GM23338 (cell line): ENCODE measurements around the gene MKNK1. TPM values are rescaled to one million over a fixed set of nuclear protein-coding genes. Genes with fewer than 3 reads are reported as not detected.

Source experiments
- ATAC-seq: fragments of 200-7000 bp; cut with Tn5 transposase; 3 replicates; pipeline ENCODE4 v1.9.1; 2020
- DNase-seq: peaks from one replicate; pipeline ENCODE4 v3.0.0-alpha.2; 2015; ENCODE audit warnings: low spot score
- H2AFZ ChIP-seq: fragments of 200-600 bp; sonication (generic); 2 replicates; pipeline ENCODE4 v1.8.0; 2016; ENCODE audit warnings: antibody characterized with exemption, mild to moderate bottlenecking, moderate library complexity
- H3F3A ChIP-seq: fragments of 200-600 bp; sonication (generic); replicated peaks from 2 replicates; pipeline ENCODE4 v1.8.0; 2017; ENCODE audit warnings: antibody characterized with exemption, mixed run types, low read depth
- H3K27ac ChIP-seq: fragments of 200-600 bp; sonication (generic); 2 replicates; pipeline ENCODE4 v1.6.1; 2016; ENCODE audit warnings: low read depth
- H3K27me3 ChIP-seq: fragments of 200-600 bp; sonication (generic); 2 replicates; pipeline ENCODE4 v1.8.0; 2016; ENCODE audit warnings: mild to moderate bottlenecking, mixed run types, moderate library complexity; ENCODE audit not compliant: insufficient read depth
- H3K36me3 ChIP-seq: fragments of 200-600 bp; sonication (generic); 2 replicates; pipeline ENCODE4 v1.8.0; 2016; ENCODE audit warnings: mild to moderate bottlenecking; ENCODE audit not compliant: insufficient read depth
- H3K4me1 ChIP-seq: fragments of 200-600 bp; sonication (generic); 2 replicates; pipeline ENCODE4 v1.8.0; 2016; ENCODE audit warnings: mild to moderate bottlenecking, moderate library complexity; ENCODE audit not compliant: insufficient read depth
- H3K4me2 ChIP-seq: fragments of 200-600 bp; sonication (generic); 2 replicates; pipeline ENCODE4 v1.7.1; 2017; ENCODE audit warnings: mixed run types
- H3K4me3 ChIP-seq: fragments of 200-600 bp; sonication (generic); 2 replicates; pipeline ENCODE4 v1.6.1; 2016; ENCODE audit warnings: mixed run types
- H3K79me2 ChIP-seq: fragments of 200-600 bp; sonication (generic); replicated peaks from 2 replicates; pipeline ENCODE4 v1.8.0; 2017; ENCODE audit warnings: mild to moderate bottlenecking; ENCODE audit not compliant: insufficient read depth
- H3K9me2 ChIP-seq: fragments of 200-600 bp; sonication (generic); 2 replicates; pipeline ENCODE4 v1.8.0; 2017; ENCODE audit not compliant: insufficient read depth
- H4K20me1 ChIP-seq: fragments of 200-600 bp; sonication (generic); replicated peaks from 2 replicates; pipeline ENCODE4 v1.8.0; 2017; ENCODE audit warnings: mild to moderate bottlenecking; ENCODE audit not compliant: insufficient read depth
- H3K27ac Mint-ChIP-seq: 2 replicates; pipeline ENCODE4 v1.8.0; 2020; ENCODE audit warnings: inconsistent platforms, mild to moderate bottlenecking, moderate library complexity, mixed read lengths
- H3K27me3 Mint-ChIP-seq: 3 replicates; pipeline ENCODE4 v1.8.0; 2022; ENCODE audit warnings: low read depth, mild to moderate bottlenecking, moderate library complexity, mixed read lengths, inconsistent platforms; ENCODE audit not compliant: insufficient read depth, poor library complexity
- H3K36me3 Mint-ChIP-seq: 3 replicates; pipeline ENCODE4 v1.8.0; 2021; ENCODE audit warnings: low read depth, mild to moderate bottlenecking, inconsistent platforms, moderate library complexity, mixed read lengths
- H3K4me1 Mint-ChIP-seq: 3 replicates; pipeline ENCODE4 v1.8.0; 2020; ENCODE audit warnings: mild to moderate bottlenecking, inconsistent platforms, mixed read lengths
- H3K4me3 Mint-ChIP-seq: 3 replicates; pipeline ENCODE4 v1.8.0; 2021; ENCODE audit warnings: moderate library complexity, mild to moderate bottlenecking, inconsistent platforms, mixed read lengths
- H3K9me3 Mint-ChIP-seq: 3 replicates; pipeline ENCODE4 v1.8.0; 2020; ENCODE audit warnings: moderate library complexity, mild to moderate bottlenecking, inconsistent platforms, mixed read lengths
- CREB1 ChIP-seq: fragments of 250-450 bp; sonication (Bioruptor Pico); IDR thresholded peaks from 2 replicates; pipeline ENCODE4 v1.5.0; 2020; ENCODE audit warnings: low read depth, mild to moderate bottlenecking, moderate library complexity
- EZH2 ChIP-seq: fragments of 200-600 bp; sonication (generic); IDR thresholded peaks from one replicate; pipeline ENCODE4 v1.8.0; 2017; ENCODE audit warnings: antibody characterized with exemption, mild to moderate bottlenecking, low read depth; ENCODE audit not compliant: unreplicated experiment
- POLR2AphosphoS5 ChIP-seq: IDR thresholded peaks from 2 replicates; pipeline ENCODE4 v1.6.1; 2016; ENCODE audit warnings: antibody characterized with exemption, low read depth
- ZNF331 ChIP-seq: fragments of 250-450 bp; sonication (Bioruptor Pico); IDR thresholded peaks from 2 replicates; pipeline ENCODE4 v1.5.0; 2020; ENCODE audit warnings: low read depth, mild to moderate bottlenecking, moderate library complexity
- polyA plus RNA-seq: library from polyadenylated mRNA; unstranded; fragments of >200 nt; fragmentation: Nextera tagmentation; extraction: Ambion mirVana; gene quantifications from 2 replicates; pipeline ENCODE4 v1.2.1, GENCODE V29; 2016
- total RNA-seq: library from RNA; depleted of rRNA; stranded (reverse); fragments of >200 nt; shearing (Covaris generic); gene quantifications from 2 replicates; pipeline ENCODE4 v1.2.3, GENCODE V29; 2014
- TF ChIP-seq, protein P1 (sequence below): IDR thresholded peaks from one replicate; pipeline ENCODE4 v1.6.1; 2018; ENCODE audit warnings: antibody characterized with exemption; ENCODE audit not compliant: unreplicated experiment
- TF ChIP-seq, protein P2 (sequence below): fragments of 250-450 bp; sonication (Bioruptor Pico); IDR thresholded peaks from 2 replicates; pipeline ENCODE4 v1.5.0; 2020; ENCODE audit warnings: mild to moderate bottlenecking, moderate library complexity

Gene MKNK1
- total and polyA plus RNA-seq, 2 experiments from 2014 or later, result 11.8 to 20.5 TPM

DNA sequence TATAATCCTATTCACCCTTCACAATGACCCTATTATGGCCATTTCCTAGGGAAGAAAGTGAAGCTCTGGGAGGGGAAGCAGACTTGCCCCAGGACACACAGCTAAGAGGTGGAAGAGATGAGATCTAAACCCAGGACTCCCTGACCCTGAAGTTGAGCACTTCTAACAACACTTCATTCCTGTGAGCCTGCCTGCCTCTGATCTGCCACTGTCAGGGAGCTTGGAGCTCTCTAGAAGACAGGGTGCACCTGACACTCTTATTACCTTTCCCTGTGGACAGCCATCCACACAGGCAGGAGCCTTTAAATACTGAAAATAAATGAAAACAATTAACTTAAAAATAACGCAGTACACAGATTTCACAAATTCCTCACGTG, 599 bp downstream of the MKNK1 start (continued):
- TF ChIP-seq, protein P1, sequence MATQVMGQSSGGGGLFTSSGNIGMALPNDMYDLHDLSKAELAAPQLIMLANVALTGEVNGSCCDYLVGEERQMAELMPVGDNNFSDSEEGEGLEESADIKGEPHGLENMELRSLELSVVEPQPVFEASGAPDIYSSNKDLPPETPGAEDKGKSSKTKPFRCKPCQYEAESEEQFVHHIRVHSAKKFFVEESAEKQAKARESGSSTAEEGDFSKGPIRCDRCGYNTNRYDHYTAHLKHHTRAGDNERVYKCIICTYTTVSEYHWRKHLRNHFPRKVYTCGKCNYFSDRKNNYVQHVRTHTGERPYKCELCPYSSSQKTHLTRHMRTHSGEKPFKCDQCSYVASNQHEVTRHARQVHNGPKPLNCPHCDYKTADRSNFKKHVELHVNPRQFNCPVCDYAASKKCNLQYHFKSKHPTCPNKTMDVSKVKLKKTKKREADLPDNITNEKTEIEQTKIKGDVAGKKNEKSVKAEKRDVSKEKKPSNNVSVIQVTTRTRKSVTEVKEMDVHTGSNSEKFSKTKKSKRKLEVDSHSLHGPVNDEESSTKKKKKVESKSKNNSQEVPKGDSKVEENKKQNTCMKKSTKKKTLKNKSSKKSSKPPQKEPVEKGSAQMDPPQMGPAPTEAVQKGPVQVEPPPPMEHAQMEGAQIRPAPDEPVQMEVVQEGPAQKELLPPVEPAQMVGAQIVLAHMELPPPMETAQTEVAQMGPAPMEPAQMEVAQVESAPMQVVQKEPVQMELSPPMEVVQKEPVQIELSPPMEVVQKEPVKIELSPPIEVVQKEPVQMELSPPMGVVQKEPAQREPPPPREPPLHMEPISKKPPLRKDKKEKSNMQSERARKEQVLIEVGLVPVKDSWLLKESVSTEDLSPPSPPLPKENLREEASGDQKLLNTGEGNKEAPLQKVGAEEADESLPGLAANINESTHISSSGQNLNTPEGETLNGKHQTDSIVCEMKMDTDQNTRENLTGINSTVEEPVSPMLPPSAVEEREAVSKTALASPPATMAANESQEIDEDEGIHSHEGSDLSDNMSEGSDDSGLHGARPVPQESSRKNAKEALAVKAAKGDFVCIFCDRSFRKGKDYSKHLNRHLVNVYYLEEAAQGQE, result no peak
- TF ChIP-seq CREB1 (CRISPR knock-in tag), result no peak
- TF ChIP-seq, protein P2, sequence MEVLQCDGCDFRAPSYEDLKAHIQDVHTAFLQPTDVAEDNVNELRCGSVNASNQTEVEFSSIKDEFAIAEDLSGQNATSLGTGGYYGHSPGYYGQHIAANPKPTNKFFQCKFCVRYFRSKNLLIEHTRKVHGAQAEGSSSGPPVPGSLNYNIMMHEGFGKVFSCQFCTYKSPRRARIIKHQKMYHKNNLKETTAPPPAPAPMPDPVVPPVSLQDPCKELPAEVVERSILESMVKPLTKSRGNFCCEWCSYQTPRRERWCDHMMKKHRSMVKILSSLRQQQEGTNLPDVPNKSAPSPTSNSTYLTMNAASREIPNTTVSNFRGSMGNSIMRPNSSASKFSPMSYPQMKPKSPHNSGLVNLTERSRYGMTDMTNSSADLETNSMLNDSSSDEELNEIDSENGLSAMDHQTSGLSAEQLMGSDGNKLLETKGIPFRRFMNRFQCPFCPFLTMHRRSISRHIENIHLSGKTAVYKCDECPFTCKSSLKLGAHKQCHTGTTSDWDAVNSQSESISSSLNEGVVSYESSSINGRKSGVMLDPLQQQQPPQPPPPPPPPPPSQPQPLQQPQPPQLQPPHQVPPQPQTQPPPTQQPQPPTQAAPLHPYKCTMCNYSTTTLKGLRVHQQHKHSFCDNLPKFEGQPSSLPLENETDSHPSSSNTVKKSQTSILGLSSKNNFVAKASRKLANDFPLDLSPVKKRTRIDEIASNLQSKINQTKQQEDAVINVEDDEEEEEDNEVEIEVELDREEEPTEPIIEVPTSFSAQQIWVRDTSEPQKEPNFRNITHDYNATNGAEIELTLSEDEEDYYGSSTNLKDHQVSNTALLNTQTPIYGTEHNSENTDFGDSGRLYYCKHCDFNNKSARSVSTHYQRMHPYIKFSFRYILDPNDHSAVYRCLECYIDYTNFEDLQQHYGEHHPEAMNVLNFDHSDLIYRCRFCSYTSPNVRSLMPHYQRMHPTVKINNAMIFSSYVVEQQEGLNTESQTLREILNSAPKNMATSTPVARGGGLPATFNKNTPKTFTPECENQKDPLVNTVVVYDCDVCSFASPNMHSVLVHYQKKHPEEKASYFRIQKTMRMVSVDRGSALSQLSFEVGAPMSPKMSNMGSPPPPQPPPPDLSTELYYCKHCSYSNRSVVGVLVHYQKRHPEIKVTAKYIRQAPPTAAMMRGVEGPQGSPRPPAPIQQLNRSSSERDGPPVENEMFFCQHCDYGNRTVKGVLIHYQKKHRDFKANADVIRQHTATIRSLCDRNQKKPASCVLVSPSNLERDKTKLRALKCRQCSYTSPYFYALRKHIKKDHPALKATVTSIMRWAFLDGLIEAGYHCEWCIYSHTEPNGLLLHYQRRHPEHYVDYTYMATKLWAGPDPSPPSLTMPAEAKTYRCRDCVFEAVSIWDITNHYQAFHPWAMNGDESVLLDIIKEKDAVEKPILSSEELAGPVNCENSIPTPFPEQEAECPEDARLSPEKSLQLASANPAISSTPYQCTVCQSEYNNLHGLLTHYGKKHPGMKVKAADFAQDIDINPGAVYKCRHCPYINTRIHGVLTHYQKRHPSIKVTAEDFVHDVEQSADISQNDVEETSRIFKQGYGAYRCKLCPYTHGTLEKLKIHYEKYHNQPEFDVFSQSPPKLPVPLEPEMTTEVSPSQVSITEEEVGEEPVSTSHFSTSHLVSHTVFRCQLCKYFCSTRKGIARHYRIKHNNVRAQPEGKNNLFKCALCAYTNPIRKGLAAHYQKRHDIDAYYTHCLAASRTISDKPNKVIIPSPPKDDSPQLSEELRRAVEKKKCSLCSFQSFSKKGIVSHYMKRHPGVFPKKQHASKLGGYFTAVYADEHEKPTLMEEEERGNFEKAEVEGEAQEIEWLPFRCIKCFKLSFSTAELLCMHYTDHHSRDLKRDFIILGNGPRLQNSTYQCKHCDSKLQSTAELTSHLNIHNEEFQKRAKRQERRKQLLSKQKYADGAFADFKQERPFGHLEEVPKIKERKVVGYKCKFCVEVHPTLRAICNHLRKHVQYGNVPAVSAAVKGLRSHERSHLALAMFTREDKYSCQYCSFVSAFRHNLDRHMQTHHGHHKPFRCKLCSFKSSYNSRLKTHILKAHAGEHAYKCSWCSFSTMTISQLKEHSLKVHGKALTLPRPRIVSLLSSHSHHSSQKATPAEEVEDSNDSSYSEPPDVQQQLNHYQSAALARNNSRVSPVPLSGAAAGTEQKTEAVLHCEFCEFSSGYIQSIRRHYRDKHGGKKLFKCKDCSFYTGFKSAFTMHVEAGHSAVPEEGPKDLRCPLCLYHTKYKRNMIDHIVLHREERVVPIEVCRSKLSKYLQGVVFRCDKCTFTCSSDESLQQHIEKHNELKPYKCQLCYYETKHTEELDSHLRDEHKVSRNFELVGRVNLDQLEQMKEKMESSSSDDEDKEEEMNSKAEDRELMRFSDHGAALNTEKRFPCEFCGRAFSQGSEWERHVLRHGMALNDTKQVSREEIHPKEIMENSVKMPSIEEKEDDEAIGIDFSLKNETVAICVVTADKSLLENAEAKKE (CRISPR knock-in tag), result no peak
- no peak for TF ChIP-seq POLR2AphosphoS5

DNA sequence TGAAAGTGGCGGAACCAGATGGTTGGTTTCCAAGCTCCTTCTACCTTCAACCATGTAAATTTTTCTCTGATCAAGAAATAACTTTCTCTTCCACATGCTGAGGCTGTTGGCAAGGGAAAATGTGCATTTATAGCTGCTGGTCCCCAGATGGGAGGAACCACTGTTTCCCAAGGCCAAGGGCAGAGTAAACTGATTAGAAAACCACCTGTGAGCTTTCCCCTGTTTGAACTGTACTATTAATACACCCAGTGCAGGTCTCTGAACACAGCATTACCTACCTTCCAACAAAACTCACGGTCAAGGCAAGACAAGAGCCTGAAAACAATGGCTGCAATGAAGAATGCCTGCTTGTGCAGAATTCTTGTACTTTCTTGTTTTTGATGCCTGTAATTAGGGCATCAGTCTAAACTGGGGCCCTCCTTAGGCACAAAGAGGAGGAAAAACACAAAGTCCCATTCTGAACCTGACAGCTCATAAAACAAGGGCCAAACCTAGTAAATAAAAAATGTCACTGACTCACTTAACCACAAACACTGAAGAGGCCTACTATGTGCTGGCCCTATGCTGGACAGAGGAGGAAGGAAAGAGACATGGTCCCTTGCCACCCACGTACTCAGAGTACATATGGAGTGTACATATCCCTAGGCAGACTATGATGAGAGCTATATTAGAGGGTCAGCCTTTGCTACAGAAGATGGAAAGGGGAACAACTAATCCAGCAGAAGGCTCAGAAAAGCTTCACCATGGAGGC, 2.6 kb downstream of the MKNK1 start:
- Histone ChIP-seq H2AFZ (no peak overlapping the region), H3K27ac (no peak overlapping the region), H3K4me2 (no peak overlapping the region), H3K4me1 (peaks cover 12% of the 10 kb centered on the region), H3K27me3 (no peaks in the 10 kb centered on the region), H3K9me2 (no peaks in the 10 kb centered on the region), H3F3A (no peaks in the 10 kb centered on the region), H3K79me2 (no peaks in the 10 kb centered on the region), H4K20me1 (no peaks in the 10 kb centered on the region), H3K4me3 (no peak overlapping the region), H3K36me3 (no peaks in the 10 kb centered on the region)
- Mint-ChIP-seq H3K27ac (no peak overlapping the region), H3K4me3 (0 out of 3 replicates have a peak overlapping the region, but pooled peaks have one; percentile 15), H3K9me3 (no peaks in the 10 kb centered on the region), H3K36me3 (no peaks in the 10 kb centered on the region; the same call in 2 of the 3 replicates), H3K27me3 (peaks cover 19% of the 10 kb centered on the region), H3K4me1 (peaks cover 24% of the 10 kb centered on the region)
- DNase-seq (no peak), ATAC-seq (no peak)
- TF ChIP-seq EZH2 (no peak), ZNF331 (CRISPR knock-in tag) (no peak)
